ENCODE measurements around the gene ZNF185.

DNA sequence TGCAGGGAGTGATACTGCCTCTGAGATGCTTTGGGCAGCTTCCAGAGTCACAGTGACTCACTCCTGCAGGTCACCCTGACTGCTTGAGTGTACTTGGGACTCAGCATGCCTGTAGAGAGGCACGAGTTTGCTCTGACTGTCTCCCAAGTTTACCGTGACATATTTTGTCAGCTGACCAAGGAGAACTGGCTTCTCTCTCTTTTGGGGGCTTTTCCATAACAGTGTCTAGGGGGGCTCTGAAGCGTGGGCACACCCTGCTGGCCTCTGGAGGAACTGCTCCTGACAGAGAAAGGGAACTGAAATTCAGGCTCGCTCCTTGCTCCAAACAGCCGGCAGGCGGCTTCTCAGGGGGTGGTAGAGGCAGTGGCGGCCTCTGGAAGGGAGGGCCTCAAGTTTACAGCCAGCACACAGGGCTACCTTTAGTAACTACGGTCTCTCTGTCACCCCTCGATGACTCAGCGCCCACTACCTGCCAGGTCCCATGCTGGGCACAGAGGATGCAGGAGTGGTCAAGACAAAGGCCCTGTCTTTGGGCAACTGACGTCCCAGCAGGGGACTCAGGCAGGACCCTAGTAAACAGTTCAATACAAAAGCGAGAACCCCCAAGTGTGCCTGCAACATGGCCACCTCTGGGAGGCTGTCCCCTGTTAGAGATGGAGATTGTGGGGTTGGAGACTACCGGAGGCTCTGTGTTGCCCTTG, 17.8 kb downstream of the ZNF185 start:
- TF ChIP-seq, protein P1, sequence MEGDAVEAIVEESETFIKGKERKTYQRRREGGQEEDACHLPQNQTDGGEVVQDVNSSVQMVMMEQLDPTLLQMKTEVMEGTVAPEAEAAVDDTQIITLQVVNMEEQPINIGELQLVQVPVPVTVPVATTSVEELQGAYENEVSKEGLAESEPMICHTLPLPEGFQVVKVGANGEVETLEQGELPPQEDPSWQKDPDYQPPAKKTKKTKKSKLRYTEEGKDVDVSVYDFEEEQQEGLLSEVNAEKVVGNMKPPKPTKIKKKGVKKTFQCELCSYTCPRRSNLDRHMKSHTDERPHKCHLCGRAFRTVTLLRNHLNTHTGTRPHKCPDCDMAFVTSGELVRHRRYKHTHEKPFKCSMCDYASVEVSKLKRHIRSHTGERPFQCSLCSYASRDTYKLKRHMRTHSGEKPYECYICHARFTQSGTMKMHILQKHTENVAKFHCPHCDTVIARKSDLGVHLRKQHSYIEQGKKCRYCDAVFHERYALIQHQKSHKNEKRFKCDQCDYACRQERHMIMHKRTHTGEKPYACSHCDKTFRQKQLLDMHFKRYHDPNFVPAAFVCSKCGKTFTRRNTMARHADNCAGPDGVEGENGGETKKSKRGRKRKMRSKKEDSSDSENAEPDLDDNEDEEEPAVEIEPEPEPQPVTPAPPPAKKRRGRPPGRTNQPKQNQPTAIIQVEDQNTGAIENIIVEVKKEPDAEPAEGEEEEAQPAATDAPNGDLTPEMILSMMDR (IDR thresholded peaks at IDR 0.05; ENCODE audit: borderline replicate concordance, extremely low read depth, low read length, poor library complexity, severe bottlenecking): peak; percentile 61
- TF ChIP-seq EZH2 (IDR thresholded peaks at IDR 0.05; ENCODE audit: borderline replicate concordance, low read depth, low read length, severe bottlenecking): no peak
